CD14-positive monocyte (primary cell): ENCODE measurements around the gene PAFAH1B2. TPM values are rescaled to one million over a fixed set of nuclear protein-coding genes. Genes with fewer than 3 reads are reported as not detected.
A peak's percentile ranks its signal among the peaks of the same experiment; 100 is the strongest.

Experiments
- DNase-seq, 3 donors: peaks; one replicate each; pipeline ENCODE4 v3.0.0-alpha.2; 2011 to 2022
- H2AFZ ChIP-seq: 2 replicates; pipeline ENCODE4 v1.6.0; 2012; ENCODE audit warnings: mild to moderate bottlenecking, low read depth, low read length, inconsistent platforms; ENCODE audit not compliant: insufficient read depth, poor library complexity, severe bottlenecking
- H3K27ac ChIP-seq, 2 donors: 1 replicate in 1 of 2; 2 replicates in 1 of 2; pipeline ENCODE4 v1.5.1; 2012 to 2013; ENCODE audit warnings: low read length in 2 of 2, control low read depth in 1 of 2, inconsistent platforms in 1 of 2, low read depth in 1 of 2, mild to moderate bottlenecking in 1 of 2
- H3K27me3 ChIP-seq, 2 donors: one replicate each; pipeline versions ENCODE4 v1.6.0 to v1.6.1; 2011 to 2013; ENCODE audit warnings: low read length in 2 of 2; ENCODE audit not compliant: control insufficient read depth in 2 of 2, insufficient read depth in 2 of 2
- H3K36me3 ChIP-seq, 2 donors: replicated peaks in 1 of 2; 1 replicate in 1 of 2; 2 replicates in 1 of 2; pipeline versions ENCODE4 v1.5.1 to v1.6.1; 2012 to 2013; ENCODE audit warnings: low read length in 2 of 2, control low read depth in 1 of 2, inconsistent platforms in 1 of 2, mild to moderate bottlenecking in 1 of 2; ENCODE audit not compliant: insufficient read depth in 2 of 2, control insufficient read depth in 1 of 2
- H3K4me1 ChIP-seq, 2 donors: 1 replicate in 1 of 2; 2 replicates in 1 of 2; pipeline versions ENCODE4 v1.5.1 to v1.6.1; 2012 to 2013; ENCODE audit warnings: low read length in 2 of 2, control low read depth in 1 of 2, inconsistent platforms in 1 of 2, mild to moderate bottlenecking in 1 of 2, moderate library complexity in 1 of 2; ENCODE audit not compliant: insufficient read depth in 2 of 2, control insufficient read depth in 1 of 2
- H3K4me2 ChIP-seq: replicated peaks from 2 replicates; pipeline ENCODE3; 2012; ENCODE audit warnings: low read length, moderate library complexity, mild to moderate bottlenecking; ENCODE audit not compliant: poor library complexity, severe bottlenecking; ENCODE audit errors: extremely low read depth
- H3K4me3 ChIP-seq, 3 experiments: fragments of 200-600 bp in 1 of 3; sonication (generic) in 1 of 3; replicated peaks in 1 of 3; 1 replicate in 2 of 3; 2 replicates in 1 of 3; pipeline ENCODE4 v1.5.1; 2011 to 2013; ENCODE audit warnings: low read length in 3 of 3, mild to moderate bottlenecking in 3 of 3, control low read depth in 2 of 3, low read depth in 2 of 3, inconsistent platforms in 1 of 3, moderate library complexity in 1 of 3
- H3K79me2 ChIP-seq: 2 replicates; pipeline ENCODE4 v1.6.0; 2012; ENCODE audit warnings: mild to moderate bottlenecking, control low read depth, inconsistent platforms, low read length, moderate library complexity; ENCODE audit not compliant: insufficient read depth
- H3K9ac ChIP-seq: 2 replicates; pipeline ENCODE4 v1.6.0; 2017; ENCODE audit warnings: low read length, mild to moderate bottlenecking; ENCODE audit not compliant: insufficient read depth, poor library complexity, severe bottlenecking
- H3K9me3 ChIP-seq, 2 donors: replicated peaks in 1 of 2; 1 replicate in 1 of 2; 2 replicates in 1 of 2; pipeline versions ENCODE4 v1.5.1 to v1.6.1; 2012 to 2013; ENCODE audit warnings: low read length in 2 of 2, control low read depth in 1 of 2; ENCODE audit not compliant: control insufficient read depth in 1 of 2, insufficient read depth in 1 of 2
- H4K20me1 ChIP-seq: 2 replicates; pipeline ENCODE4 v1.6.0; 2012; ENCODE audit warnings: mild to moderate bottlenecking, low read length, control low read depth, moderate library complexity; ENCODE audit not compliant: insufficient read depth
- H3K27ac Mint-ChIP-seq, 7 donors: one replicate each; pipeline ENCODE4 v1.8.0; 2020; ENCODE audit warnings: mild to moderate bottlenecking in 7 of 7, mixed read lengths in 7 of 7, moderate library complexity in 6 of 7, inconsistent platforms in 2 of 7
- H3K27me3 Mint-ChIP-seq, 3 donors: one replicate each; pipeline ENCODE4 v1.8.0; 2021 to 2022; ENCODE audit warnings: low read depth in 3 of 3, mild to moderate bottlenecking in 3 of 3, mixed read lengths in 3 of 3, moderate library complexity in 3 of 3, inconsistent platforms in 1 of 3
- H3K36me3 Mint-ChIP-seq, 2 donors: one replicate each; pipeline ENCODE4 v1.8.0; 2020; ENCODE audit warnings: mixed read lengths in 2 of 2, inconsistent platforms in 1 of 2, mild to moderate bottlenecking in 1 of 2
- H3K4me1 Mint-ChIP-seq: one replicate; pipeline ENCODE4 v1.8.0; 2020; ENCODE audit warnings: mild to moderate bottlenecking, mixed read lengths
- H3K4me3 Mint-ChIP-seq, 2 donors: one replicate each; pipeline ENCODE4 v1.8.0; 2020; ENCODE audit warnings: mild to moderate bottlenecking in 2 of 2, mixed read lengths in 2 of 2, moderate library complexity in 1 of 2
- H3K9me3 Mint-ChIP-seq, 7 donors: one replicate each; pipeline ENCODE4 v1.8.0; 2020 to 2022; ENCODE audit warnings: mixed read lengths in 7 of 7, mild to moderate bottlenecking in 6 of 7, moderate library complexity in 6 of 7, inconsistent platforms in 2 of 7
- WGBS: methylation state at CpG from one replicate; pipeline ENCODE4 v1.1.5; 2013; ENCODE audit warnings: missing lambda C conversion rate; ENCODE audit not compliant: insufficient coverage; 5-methylcytosine and 5-hydroxymethylcytosine counted together
- intact Hi-C, 2 donors: fragments of 100-400 bp; cut with micrococcal nuclease; formaldehyde crosslinking; loops; one replicate each; pipeline versions ENCODE4 v1.15.0 to v1.15.1; 2023
- polyA plus RNA-seq, 3 donors: library from polyadenylated mRNA; depleted of rRNA in 1 of 3; unstranded in 2 of 3; stranded (reverse) in 1 of 3; fragments of 300-500 nt in 2 of 3; fragments of >200 nt in 1 of 3; fragmentation: Illumina TruSeq in 2 of 3; gene quantifications; 1 replicate in 2 of 3; 2 replicates in 1 of 3; pipeline ENCODE4 v1.2.3, GENCODE V29; 2012 to 2021
- TF ChIP-seq, protein P1 (sequence below): fragments of 200-600 bp; IDR thresholded peaks from one replicate; pipeline ENCODE4 v1.8.0; 2022; ENCODE audit warnings: antibody characterized with exemption, mild to moderate bottlenecking

The PAFAH1B2 gene
- polyA plus RNA-seq, 3 donors, result 16.9 to 25.1 (median 23.7) TPM

GRCh38 chr11:117198613-117199012 lies 54.5 kb downstream of the PAFAH1B2 start:
- no CpG with 5 or more reads among the region's 4 CpGs for WGBS
- Mint-ChIP-seq H3K27ac (peak overlapping the region in 2 of 7 donors; percentile 6 to 32), H3K36me3 (peaks cover 54 to 66% of the 10 kb centered on the region in 2 donors), H3K4me1 (peaks cover 37% of the 10 kb centered on the region), H3K27me3 (peaks cover 3 to 7% (median 6%) of the 10 kb centered on the region in 3 donors), H3K4me3 (peak overlapping the region in 1 of 2 donors; percentile 15), H3K9me3 (peaks cover 0 to 3% (median 0%) of the 10 kb centered on the region in 7 donors)
- TF ChIP-seq, protein P1, sequence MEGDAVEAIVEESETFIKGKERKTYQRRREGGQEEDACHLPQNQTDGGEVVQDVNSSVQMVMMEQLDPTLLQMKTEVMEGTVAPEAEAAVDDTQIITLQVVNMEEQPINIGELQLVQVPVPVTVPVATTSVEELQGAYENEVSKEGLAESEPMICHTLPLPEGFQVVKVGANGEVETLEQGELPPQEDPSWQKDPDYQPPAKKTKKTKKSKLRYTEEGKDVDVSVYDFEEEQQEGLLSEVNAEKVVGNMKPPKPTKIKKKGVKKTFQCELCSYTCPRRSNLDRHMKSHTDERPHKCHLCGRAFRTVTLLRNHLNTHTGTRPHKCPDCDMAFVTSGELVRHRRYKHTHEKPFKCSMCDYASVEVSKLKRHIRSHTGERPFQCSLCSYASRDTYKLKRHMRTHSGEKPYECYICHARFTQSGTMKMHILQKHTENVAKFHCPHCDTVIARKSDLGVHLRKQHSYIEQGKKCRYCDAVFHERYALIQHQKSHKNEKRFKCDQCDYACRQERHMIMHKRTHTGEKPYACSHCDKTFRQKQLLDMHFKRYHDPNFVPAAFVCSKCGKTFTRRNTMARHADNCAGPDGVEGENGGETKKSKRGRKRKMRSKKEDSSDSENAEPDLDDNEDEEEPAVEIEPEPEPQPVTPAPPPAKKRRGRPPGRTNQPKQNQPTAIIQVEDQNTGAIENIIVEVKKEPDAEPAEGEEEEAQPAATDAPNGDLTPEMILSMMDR, result no peak
- DNase-seq, result no peak
- Histone ChIP-seq H3K36me3 (peaks cover 39 to 60% of the 10 kb centered on the region in 2 donors), H3K9ac (no peak overlapping the region), H4K20me1 (peaks cover 12% of the 10 kb centered on the region), H2AFZ (no peak overlapping the region), H3K9me3 (no peaks in the 10 kb centered on the region), H3K27ac (no peak overlapping the region), H3K27me3 (no peaks in the 10 kb centered on the region), H3K4me3 (no peak overlapping the region), H3K4me2 (no peak overlapping the region), H3K79me2 (no peaks in the 10 kb centered on the region), H3K4me1 (peaks cover 19 to 28% of the 10 kb centered on the region in 2 donors)
- intact Hi-C loops, result no loop called here

- peaks cover 12% of the 10 kb centered on the region for H4K20me1 ChIP-seq
- Mint-ChIP-seq H3K27ac (peak within 1 kb of the TSS in 3 of 7 donors; percentile 6 to 45 (median 32)), H3K9me3 (peaks cover 0 to 3% (median 0%) of the 10 kb centered on the region in 7 donors), H3K27me3 (peaks cover 3 to 7% (median 6%) of the 10 kb centered on the region in 3 donors), H3K36me3 (peaks cover 54 to 66% of the 10 kb centered on the region in 2 donors), H3K4me3 (peak within 1 kb of the TSS in 1 of 2 donors; percentile 16), H3K4me1 (peaks cover 35% of the 10 kb centered on the region)
- H3K27ac ChIP-seq, result no peak within 1 kb of the TSS
- no peaks in the 10 kb centered on the region for H3K27me3 ChIP-seq
- no peaks in the 10 kb centered on the region for H3K9me3 ChIP-seq
- peaks cover 39 to 60% of the 10 kb centered on the region in 2 donors for H3K36me3 ChIP-seq
- DNase-seq, result no peak
- no peak within 1 kb of the TSS for H2AFZ ChIP-seq
- H3K79me2 ChIP-seq, result no peaks in the 10 kb centered on the region
- TF ChIP-seq, protein P1, result no peak
- H3K4me3 ChIP-seq, result no peak within 1 kb of the TSS
- intact Hi-C loops, result no loop called here
- no peak within 1 kb of the TSS for H3K4me2 ChIP-seq
- WGBS, result 67% methylated on average over 14 of the region's 34 CpGs
- H3K4me1 ChIP-seq, result peaks cover 18 to 26% of the 10 kb centered on the region in 2 donors
- no peak within 1 kb of the TSS for H3K9ac ChIP-seq
These were observed 55.2 kb downstream of the PAFAH1B2 start, which contains the start of gene TAGLN for GRCh38 chr11:117199053-117199915. TSS of gene TAGLN (plus strand) at chr11:117199370. CDS start at chr11:117203014, 3,644 bp downstream.
